HFFc6 (cell line): ENCODE results near the gene USP51. TPM values are rescaled to one million over a fixed set of nuclear protein-coding genes. Genes with fewer than 3 reads are reported as not detected.
A peak's percentile ranks its signal among the peaks of the same experiment; 100 is the strongest.
"Not testable (repeated sequence)": the region's sequence is repeated elsewhere in the genome, so short reads cannot be mapped to it uniquely, and the experiment has no call there.

Experiments
- DNase-seq: peaks from one replicate; pipeline ENCODE4 v3.0.0-alpha.2; 2018
- H3K27ac Mint-ChIP-seq: 2 replicates; pipeline ENCODE4 v1.8.0; 2020; ENCODE audit warnings: mild to moderate bottlenecking, mixed read lengths
- H3K27me3 Mint-ChIP-seq: 2 replicates; pipeline ENCODE4 v1.8.0; 2021; ENCODE audit warnings: mild to moderate bottlenecking, moderate library complexity, mixed read lengths; ENCODE audit not compliant: insufficient read depth
- H3K36me3 Mint-ChIP-seq: 2 replicates; pipeline ENCODE4 v1.8.0; 2021; ENCODE audit warnings: low read depth, mixed read lengths
- H3K4me1 Mint-ChIP-seq: 2 replicates; pipeline ENCODE4 v1.8.0; 2020; ENCODE audit warnings: low read depth, mixed read lengths
- H3K4me3 Mint-ChIP-seq: 2 replicates; pipeline ENCODE4 v1.8.0; 2020; ENCODE audit warnings: mild to moderate bottlenecking, moderate library complexity, mixed read lengths
- H3K9me3 Mint-ChIP-seq: 2 replicates; pipeline ENCODE4 v1.8.0; 2020; ENCODE audit warnings: mild to moderate bottlenecking, mixed read lengths
- total RNA-seq, 6 experiments: library from RNA; stranded (reverse); fragmentation: NEBNext Ultra II Directional; extraction: Animal tissue kit (Norgen Biotek cat#: 25700); gene quantifications; 2 replicates in 1 of 6; 3 replicates in 5 of 6; pipeline ENCODE4 v1.2.3, GENCODE V29; 2021
- TF ChIP-seq, protein P1 (sequence below): fragments of 200-600 bp; sonication (generic); IDR thresholded peaks from 2 replicates; pipeline ENCODE4 v1.5.0; 2021; ENCODE audit warnings: antibody characterized with exemption, mild to moderate bottlenecking

The USP51 gene
- total RNA-seq, 6 experiments from 2014 or later = 0.73 to 1.2 (median 1.0) TPM

- not testable (repeated sequence) for H3K36me3 Mint-ChIP-seq, DNase-seq, H3K27ac Mint-ChIP-seq, H3K4me1 Mint-ChIP-seq, H3K9me3 Mint-ChIP-seq, H3K4me3 Mint-ChIP-seq, H3K27me3 Mint-ChIP-seq
Measured at GRCh38 chrX:55455708-55456107, 33.9 kb downstream of the USP51 start.

- TF ChIP-seq, protein P1, sequence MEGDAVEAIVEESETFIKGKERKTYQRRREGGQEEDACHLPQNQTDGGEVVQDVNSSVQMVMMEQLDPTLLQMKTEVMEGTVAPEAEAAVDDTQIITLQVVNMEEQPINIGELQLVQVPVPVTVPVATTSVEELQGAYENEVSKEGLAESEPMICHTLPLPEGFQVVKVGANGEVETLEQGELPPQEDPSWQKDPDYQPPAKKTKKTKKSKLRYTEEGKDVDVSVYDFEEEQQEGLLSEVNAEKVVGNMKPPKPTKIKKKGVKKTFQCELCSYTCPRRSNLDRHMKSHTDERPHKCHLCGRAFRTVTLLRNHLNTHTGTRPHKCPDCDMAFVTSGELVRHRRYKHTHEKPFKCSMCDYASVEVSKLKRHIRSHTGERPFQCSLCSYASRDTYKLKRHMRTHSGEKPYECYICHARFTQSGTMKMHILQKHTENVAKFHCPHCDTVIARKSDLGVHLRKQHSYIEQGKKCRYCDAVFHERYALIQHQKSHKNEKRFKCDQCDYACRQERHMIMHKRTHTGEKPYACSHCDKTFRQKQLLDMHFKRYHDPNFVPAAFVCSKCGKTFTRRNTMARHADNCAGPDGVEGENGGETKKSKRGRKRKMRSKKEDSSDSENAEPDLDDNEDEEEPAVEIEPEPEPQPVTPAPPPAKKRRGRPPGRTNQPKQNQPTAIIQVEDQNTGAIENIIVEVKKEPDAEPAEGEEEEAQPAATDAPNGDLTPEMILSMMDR = no peak
- Mint-ChIP-seq H3K36me3 (no peaks in the 10 kb centered on the region), H3K9me3 (no peaks in the 10 kb centered on the region), H3K27ac (peak overlapping the region; percentile 91), H3K27me3 (no peaks in the 10 kb centered on the region), H3K4me3 (peak overlapping the region; percentile 99), H3K4me1 (peaks cover 14% of the 10 kb centered on the region)
- DNase-seq = no peak
Measured at GRCh38 chrX:55452833-55453124, 36.9 kb downstream of the USP51 start.

GRCh38 chrX:55451990-55452832 lies 37.4 kb downstream of the USP51 start, which contains the start of gene MAGEH1:
Gene MAGEH1, plus strand, starts transcription at chrX:55452127. Its CDS starts 248 bp downstream, at chrX:55452375.
- DNase-seq = peak; percentile 75
- no peaks in the 10 kb centered on the region for H3K9me3 Mint-ChIP-seq
- H3K4me3 Mint-ChIP-seq = peak within 1 kb of the TSS; percentile 99
- TF ChIP-seq, protein P1 = no peak
- peak within 1 kb of the TSS; percentile 91 for H3K27ac Mint-ChIP-seq
- H3K36me3 Mint-ChIP-seq = no peaks in the 10 kb centered on the region
- peaks cover 14% of the 10 kb centered on the region for H3K4me1 Mint-ChIP-seq
- H3K27me3 Mint-ChIP-seq = no peaks in the 10 kb centered on the region

- Mint-ChIP-seq H3K4me1 (peaks cover 14% of the 10 kb centered on the region), H3K4me3 (peak overlapping the region; percentile 99), H3K27ac (peak overlapping the region; percentile 91), H3K36me3 (no peaks in the 10 kb centered on the region), H3K9me3 (no peaks in the 10 kb centered on the region), H3K27me3 (no peaks in the 10 kb centered on the region; the same call in 1 of the 2 replicates)
- DNase-seq = no peak
- TF ChIP-seq, protein P1 = no peak
Measured at GRCh38 chrX:55451626-55451989, 38.0 kb downstream of the USP51 start.

DNA sequence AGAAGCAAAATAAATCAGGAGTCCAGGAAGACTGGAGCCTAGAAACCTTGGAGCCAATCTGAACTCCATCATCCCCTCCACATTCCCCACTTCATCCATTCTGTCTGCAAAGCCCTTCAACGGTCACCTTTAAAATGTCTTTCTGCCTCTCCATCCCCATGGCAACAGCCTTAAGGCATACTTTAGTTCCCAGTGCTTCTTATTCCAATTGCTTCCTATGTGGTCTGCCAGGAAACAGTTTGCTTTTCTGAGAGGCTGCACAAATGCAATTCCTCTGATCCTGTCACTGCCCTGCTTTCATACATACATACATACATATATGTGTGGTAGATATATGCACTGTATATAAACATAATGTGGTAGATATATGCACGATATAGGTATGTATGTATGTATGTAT lies 38.5 kb downstream of the USP51 start:
- Mint-ChIP-seq H3K4me3 (peak overlapping the region; percentile 99), H3K4me1 (peaks cover 14% of the 10 kb centered on the region), H3K27ac (no peak overlapping the region), H3K36me3 (no peaks in the 10 kb centered on the region), H3K9me3 (no peaks in the 10 kb centered on the region), H3K27me3 (peaks cover 3% of the 10 kb centered on the region)
- no peak for DNase-seq
- TF ChIP-seq, protein P1 = no peak

- no peak overlapping the region for H3K4me3 Mint-ChIP-seq
- H3K27me3 Mint-ChIP-seq = peaks cover 4% of the 10 kb centered on the region
- H3K4me1 Mint-ChIP-seq = peaks cover 14% of the 10 kb centered on the region
- no peaks in the 10 kb centered on the region for H3K36me3 Mint-ChIP-seq
- DNase-seq = no peak
- TF ChIP-seq, protein P1 = peak; percentile 28; the same call in 1 of the 2 replicates
- no peaks in the 10 kb centered on the region for H3K9me3 Mint-ChIP-seq
- no peak overlapping the region for H3K27ac Mint-ChIP-seq
Measured at GRCh38 chrX:55450259-55450658, 39.4 kb downstream of the USP51 start.

GRCh38 chrX:55443468-55443867 lies 46.2 kb downstream of the USP51 start:
- H3K27ac Mint-ChIP-seq, H3K4me1 Mint-ChIP-seq, H3K36me3 Mint-ChIP-seq, DNase-seq, H3K27me3 Mint-ChIP-seq, H3K4me3 Mint-ChIP-seq, H3K9me3 Mint-ChIP-seq: not testable (repeated sequence)
